ENCODE results near the gene SLC2A5. TPM values are rescaled to one million over a fixed set of nuclear protein-coding genes. Genes with fewer than 3 reads are reported as not detected.

SLC2A5 gene
- polyA plus RNA-seq, 3 donors: 0.83 to 1.6 (median 1.3) TPM

Other genes starting within 250 kb of the SLC2A5 start
- 1,000 to 10,000 TPM in 1 of 3 donors, 100 to 1,000 TPM in 2; 950 to 1,026 (median 975) TPM for gene ENO1, start 190.9 kb downstream of the SLC2A5 start, polyA plus RNA-seq (ENCODE audit: insufficient read length in 3 of 3)
- under 1 TPM in 2 of 3 donors, not detected in 1; 0.11 to 0.30 TPM for gene CA6, start 123.8 kb downstream of the SLC2A5 start, polyA plus RNA-seq (ENCODE audit: insufficient read length in 3 of 3)
- under 1 TPM in 1 of 3 donors, not detected in 2; 0.09 TPM for gene SLC2A7, start 43.2 kb downstream of the SLC2A5 start, polyA plus RNA-seq (ENCODE audit: insufficient read length in 3 of 3)
- 1 to 10 TPM in 2 of 3 donors, under 1 TPM in 1; 0.98 to 1.8 (median 1.6) TPM for gene GPR157, start 59.5 kb upstream of the SLC2A5 start, polyA plus RNA-seq (ENCODE audit: insufficient read length in 3 of 3)
- 10 to 100 TPM; 36.1 to 45.2 (median 39.3) TPM for gene H6PD, start 165.1 kb upstream of the SLC2A5 start, polyA plus RNA-seq (ENCODE audit: insufficient read length in 3 of 3)
- gene SPSB1, start 223.3 kb upstream of the SLC2A5 start, polyA plus RNA-seq (ENCODE audit: insufficient read length in 3 of 3): 10 to 100 TPM; 11.1 to 14.0 (median 11.4) TPM